Brain microvascular endothelial cell (primary cell): ENCODE measurements around the gene WNT7A.

Source experiments
- DNase-seq: peaks from one replicate; pipeline ENCODE4 v3.0.0-alpha.2; 2020
- H3K27ac ChIP-seq: fragments of 250-450 bp; sonication (Bioruptor Pico); 2 replicates; pipeline ENCODE4 v1.5.1; 2020; ENCODE audit warnings: mild to moderate bottlenecking, moderate library complexity
- H3K27me3 ChIP-seq: fragments of 250-450 bp; sonication (Bioruptor Pico); replicated peaks from 2 replicates; pipeline ENCODE4 v1.5.1; 2020; ENCODE audit warnings: mild to moderate bottlenecking
- H3K36me3 ChIP-seq: fragments of 250-450 bp; sonication (Bioruptor Pico); replicated peaks from 2 replicates; pipeline ENCODE4 v1.5.1; 2020; ENCODE audit warnings: mild to moderate bottlenecking
- H3K4me3 ChIP-seq: 2 replicates; pipeline ENCODE4 v1.5.1; 2011; ENCODE audit warnings: low read depth, mild to moderate bottlenecking, control low read depth, low read length, moderate library complexity
- in situ Hi-C: cut with HindIII; loops from 2 replicates; pipeline ENCODE4 v1.10.0; 2017; ENCODE audit warnings: low sequenced_read_pairs, low pct_ligation_motif_present
- TF ChIP-seq, protein P1 (sequence below): IDR thresholded peaks from 2 replicates; pipeline ENCODE4 v1.5.1; 2011; ENCODE audit warnings: low read depth, mild to moderate bottlenecking, moderate library complexity, low read length, control low read depth, inconsistent platforms; ENCODE audit errors: missing control alignments

Gene WNT7A

DNA sequence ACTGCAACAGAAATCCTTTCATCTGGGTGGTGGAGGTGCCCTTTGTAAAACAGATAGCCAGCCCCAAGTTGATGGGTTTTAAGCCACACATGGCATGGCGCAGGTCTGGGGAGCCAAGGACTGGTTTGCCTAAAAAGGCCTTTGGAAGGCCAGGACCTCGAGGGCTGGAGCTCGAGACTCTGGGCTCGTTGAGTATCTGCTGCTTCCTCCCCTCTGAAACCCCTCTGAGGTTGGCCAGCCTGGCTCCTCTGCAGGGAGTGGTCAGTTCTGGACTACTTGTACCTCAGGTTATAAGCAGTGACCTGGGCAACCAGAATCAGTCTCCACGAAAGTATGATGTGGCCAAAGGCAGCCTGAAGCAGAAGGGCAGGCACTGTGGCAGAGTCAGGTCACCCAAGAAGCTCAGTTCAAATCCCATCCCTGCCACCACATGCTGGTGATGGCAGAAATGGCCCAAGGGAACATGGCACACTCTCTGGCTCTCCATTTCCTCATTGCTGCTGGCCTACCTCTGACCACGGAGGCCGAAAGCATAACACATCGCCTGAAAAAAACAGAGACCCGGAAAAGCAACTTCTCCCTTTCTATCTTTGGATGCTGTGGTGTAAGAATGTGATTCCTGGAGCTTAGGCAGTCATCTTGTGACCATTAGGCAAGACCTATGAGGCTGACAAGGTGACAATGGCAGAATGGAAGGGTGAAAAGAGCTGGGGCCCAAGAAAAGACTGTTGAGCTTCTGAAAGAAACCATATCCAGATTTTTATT, 51.2 kb downstream of the WNT7A start:
- TF ChIP-seq, protein P1, sequence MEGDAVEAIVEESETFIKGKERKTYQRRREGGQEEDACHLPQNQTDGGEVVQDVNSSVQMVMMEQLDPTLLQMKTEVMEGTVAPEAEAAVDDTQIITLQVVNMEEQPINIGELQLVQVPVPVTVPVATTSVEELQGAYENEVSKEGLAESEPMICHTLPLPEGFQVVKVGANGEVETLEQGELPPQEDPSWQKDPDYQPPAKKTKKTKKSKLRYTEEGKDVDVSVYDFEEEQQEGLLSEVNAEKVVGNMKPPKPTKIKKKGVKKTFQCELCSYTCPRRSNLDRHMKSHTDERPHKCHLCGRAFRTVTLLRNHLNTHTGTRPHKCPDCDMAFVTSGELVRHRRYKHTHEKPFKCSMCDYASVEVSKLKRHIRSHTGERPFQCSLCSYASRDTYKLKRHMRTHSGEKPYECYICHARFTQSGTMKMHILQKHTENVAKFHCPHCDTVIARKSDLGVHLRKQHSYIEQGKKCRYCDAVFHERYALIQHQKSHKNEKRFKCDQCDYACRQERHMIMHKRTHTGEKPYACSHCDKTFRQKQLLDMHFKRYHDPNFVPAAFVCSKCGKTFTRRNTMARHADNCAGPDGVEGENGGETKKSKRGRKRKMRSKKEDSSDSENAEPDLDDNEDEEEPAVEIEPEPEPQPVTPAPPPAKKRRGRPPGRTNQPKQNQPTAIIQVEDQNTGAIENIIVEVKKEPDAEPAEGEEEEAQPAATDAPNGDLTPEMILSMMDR: no peak
- Histone ChIP-seq H3K27ac (no peak overlapping the region), H3K4me3 (no peak overlapping the region), H3K36me3 (no peaks in the 10 kb centered on the region), H3K27me3 (no peaks in the 10 kb centered on the region)
- in situ Hi-C loops: no loop called here
- no peak for DNase-seq

DNA sequence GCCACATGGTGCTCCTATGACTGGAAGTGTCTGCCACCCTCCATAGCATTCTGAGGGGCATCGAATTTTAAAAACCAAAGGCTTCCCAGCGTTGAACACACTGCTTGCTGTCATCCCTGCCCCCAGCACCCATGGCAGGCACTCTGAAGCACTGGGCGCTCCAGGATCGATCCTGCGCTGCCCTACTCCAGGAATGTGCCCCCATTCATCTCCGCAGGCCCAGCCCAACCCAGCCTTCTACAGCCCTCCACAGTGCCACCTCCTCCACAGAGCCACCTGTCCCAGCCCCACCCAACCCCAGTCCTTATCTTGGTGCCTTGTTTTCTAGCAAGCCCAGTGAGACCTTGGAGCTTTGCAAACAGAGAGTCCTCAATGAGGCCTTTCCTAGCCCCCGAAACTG, 52.2 kb downstream of the WNT7A start:
- H3K27ac ChIP-seq: no peak overlapping the region
- no peaks in the 10 kb centered on the region for H3K36me3 ChIP-seq
- TF ChIP-seq, protein P1: no peak
- no peaks in the 10 kb centered on the region for H3K27me3 ChIP-seq
- no peak for DNase-seq
- no peak overlapping the region for H3K4me3 ChIP-seq
- in situ Hi-C loops: no loop called here

- in situ Hi-C loops: no loop called here
- H3K27me3 ChIP-seq: no peaks in the 10 kb centered on the region
- H3K4me3 ChIP-seq: no peak overlapping the region
- DNase-seq: no peak
- TF ChIP-seq, protein P1: no peak
- no peaks in the 10 kb centered on the region for H3K36me3 ChIP-seq
- H3K27ac ChIP-seq: no peak overlapping the region
Observed at GRCh38 chr3:13827256-13827655, 52.6 kb downstream of the WNT7A start.

- H3K27ac ChIP-seq: no peak overlapping the region
- in situ Hi-C loops: no loop called here
- H3K36me3 ChIP-seq: no peaks in the 10 kb centered on the region
- H3K4me3 ChIP-seq: no peak overlapping the region
- TF ChIP-seq, protein P1: no peak
- DNase-seq: no peak
- no peaks in the 10 kb centered on the region for H3K27me3 ChIP-seq
Observed at GRCh38 chr3:13826672-13827071, 53.2 kb downstream of the WNT7A start.

GRCh38 chr3:13825821-13826220, 54.0 kb downstream of the WNT7A start:
- in situ Hi-C loops: no loop called here
- Histone ChIP-seq H3K27me3 (no peaks in the 10 kb centered on the region), H3K36me3 (no peaks in the 10 kb centered on the region), H3K4me3 (no peak overlapping the region), H3K27ac (no peak overlapping the region)
- TF ChIP-seq, protein P1: no peak
- no peak for DNase-seq

DNA sequence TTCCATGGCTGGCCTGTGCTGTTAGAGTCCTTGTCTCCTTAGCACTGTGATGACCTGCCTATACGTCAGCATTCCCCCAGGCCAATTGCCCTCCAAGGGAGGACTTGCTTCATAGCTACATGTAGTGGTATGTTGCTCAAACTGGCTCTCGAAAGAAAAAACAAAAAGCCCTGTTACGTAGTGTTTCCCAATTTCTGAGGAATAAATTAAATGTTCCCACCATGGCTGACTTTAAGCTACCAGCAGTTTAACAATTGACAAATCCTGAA, 54.6 kb downstream of the WNT7A start:
- Histone ChIP-seq H3K27me3 (no peaks in the 10 kb centered on the region), H3K4me3 (no peak overlapping the region), H3K36me3 (no peaks in the 10 kb centered on the region), H3K27ac (no peak overlapping the region)
- in situ Hi-C loops: no loop called here
- no peak for DNase-seq
- TF ChIP-seq, protein P1: no peak
